Activated gamma-delta T cell (primary cell): ENCODE measurements around the gene TLK1.
"Not testable (repeated sequence)": the region's sequence is repeated elsewhere in the genome, so short reads cannot be mapped to it uniquely, and the experiment has no call there.

ENCODE experiments used
- DNase-seq: peaks from one replicate; lab custom pipeline; 2025; lab: John Stamatoyannopoulos, UW

Gene TLK1

DNA sequence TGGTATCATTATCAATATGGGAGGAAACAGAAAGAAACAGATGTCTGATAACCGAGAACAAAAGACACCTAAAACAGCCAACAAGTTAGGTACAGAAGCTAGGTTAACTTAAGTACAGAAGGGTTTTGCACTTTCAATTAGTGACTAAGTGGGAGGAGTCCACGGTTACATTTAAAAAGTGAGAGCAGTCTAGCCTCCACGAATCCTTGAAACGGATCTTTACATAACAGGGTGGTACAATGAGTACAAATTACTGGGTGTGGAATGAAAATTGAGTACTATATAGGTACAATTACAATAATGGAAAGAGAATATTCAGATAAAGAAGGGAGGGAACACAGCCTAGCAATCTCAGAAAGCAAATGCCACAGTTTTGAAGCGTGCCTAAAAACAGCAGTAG, 76.6 kb downstream of the TLK1 start:
- no peak for DNase-seq

DNA sequence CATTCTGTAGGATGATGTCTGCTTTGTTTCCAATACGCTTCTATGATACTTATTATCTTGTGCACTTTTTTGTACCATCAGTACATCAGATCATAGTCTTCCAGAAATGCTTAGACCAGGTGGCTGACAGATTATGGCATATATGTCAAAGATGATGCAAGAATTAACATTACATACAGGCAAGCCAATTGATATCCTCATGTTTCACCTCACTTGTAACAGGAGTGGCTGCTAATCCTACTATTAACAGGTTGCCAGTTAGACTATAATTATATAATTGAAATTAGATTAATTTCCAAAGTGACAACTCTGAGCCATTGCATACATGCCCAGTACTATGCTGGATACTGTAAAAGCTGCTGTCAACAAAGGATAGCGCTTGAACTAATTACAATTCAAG, 77.2 kb downstream of the TLK1 start:
- DNase-seq, result no peak

DNA sequence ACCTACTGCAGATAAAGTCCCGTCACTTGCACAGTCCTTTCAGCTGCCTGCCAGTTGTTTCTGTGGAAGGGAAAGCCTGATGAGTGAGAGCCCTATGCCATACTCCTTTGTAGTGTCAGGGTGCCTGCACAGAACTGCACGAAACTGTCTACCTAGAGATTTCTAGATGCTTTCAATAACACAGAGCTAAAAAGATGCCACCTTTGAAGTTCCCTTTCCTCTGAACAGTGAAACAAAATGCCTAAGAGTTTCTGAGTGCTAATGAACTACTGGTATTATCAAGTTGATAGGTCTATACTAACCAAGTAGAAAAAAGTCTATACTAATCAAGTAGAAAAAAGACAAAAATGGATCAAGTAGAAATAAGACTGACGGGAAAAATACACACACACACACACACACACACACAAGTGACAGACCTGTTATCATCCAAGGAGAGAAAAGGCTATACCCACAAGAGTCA, 79.0 kb downstream of the TLK1 start:
- DNase-seq, result no peak

DNA sequence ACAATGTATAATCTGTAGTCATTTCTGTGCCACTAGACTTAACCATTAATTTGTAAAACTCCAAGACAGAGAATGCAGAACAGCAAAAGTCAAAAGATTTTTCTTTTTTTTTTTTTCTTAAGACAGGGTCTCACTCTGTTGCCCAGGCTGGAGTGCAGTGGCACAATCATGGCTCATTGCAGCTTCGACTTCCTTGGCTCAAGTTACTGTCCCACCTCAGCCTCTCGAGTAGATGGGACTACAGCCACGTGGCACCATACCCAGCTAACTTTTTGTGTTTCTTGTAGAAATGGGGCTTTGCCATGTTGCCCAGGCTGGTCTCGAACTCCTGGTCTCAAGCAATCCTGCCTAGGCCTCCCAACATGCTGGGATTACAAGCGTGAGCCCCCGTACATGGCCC, 80.1 kb downstream of the TLK1 start:
- no peak for DNase-seq

DNA sequence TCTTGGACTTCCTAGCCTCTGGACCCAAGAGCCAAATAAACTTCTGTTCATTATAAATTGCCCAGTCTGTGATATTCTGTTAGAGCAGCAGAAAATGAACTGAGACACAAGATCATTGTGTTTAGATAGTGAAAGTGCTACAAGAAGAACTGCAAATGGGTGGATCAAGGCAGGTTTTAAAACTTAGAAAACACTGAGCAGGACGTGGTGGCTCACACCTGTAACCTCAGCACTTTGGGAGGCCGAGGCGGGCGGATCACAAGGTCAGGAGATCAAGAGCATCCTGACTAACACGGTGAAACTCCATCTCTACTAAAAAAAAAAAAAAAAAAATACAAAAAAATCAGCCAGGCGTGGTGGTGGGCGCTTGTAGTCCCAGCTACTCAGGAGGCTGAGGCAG, 84.3 kb downstream of the TLK1 start:
- DNase-seq, result not testable (repeated sequence)

DNA sequence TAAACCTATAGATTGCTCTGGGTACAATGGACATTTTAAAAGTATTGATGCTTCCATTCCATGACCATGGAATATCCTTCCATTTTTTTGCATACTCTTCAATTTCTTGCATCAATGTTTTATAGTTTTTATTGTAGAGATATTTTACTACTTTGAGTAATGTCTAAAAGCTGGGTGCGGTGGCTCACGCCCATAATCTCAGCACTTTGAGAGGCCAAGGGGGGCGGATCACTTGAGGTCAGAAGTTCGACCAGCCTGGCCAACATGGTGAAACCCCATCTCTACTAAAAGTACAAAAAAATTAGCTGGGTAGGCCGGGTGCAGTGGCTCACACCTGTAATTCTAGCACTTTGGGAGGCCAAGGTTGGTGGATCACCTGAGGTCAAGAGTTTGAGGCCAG, 88.5 kb downstream of the TLK1 start:
- no peak for DNase-seq

DNA sequence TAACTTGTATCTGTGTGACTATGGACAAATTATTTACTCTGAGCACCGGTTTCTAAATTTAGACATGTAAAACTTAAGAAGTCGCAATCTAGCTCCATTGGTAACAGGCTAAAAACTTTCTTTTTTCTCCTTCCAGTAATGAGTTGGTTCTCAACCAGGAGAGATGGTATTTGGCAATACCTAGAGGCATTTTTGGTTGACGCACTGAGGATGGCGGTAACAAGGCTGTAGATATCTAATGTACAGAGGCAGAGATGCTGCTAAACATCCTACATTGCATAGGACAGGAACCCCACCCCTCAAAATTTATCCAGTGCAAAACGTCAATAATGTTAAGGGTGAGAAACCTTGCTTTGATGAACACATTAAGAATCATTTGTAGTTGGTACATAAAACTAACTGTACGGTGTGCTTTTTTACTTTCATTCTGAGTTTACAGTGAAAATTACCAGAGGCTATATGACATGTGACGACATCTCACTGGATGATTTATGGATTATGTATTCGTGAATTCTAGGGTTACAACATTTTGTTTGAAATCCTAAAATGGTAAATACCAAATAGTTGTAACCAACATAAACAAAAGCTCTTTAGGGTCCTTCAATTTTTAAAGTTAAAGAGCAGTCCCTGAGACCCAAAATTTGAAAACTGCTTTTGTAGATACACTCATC, 91.3 kb downstream of the TLK1 start:
- no peak for DNase-seq

DNA sequence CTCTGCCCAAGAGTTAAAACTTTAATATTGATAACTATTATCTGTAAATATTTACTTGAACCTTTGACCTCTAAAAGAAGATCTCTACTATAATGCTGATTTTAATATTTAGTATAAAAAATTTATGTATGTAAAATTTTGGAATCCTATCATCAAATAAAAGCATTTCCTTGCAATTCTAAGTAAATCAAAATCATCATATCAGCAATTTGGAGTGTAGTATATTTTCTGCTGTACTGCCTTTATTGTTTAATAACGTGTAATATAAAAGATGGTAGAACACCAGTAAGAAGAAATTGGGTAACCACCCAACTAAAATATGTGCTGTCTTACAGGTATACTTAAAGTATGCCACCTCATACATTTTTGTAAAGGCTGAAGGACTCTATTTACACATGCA, 94.6 kb downstream of the TLK1 start:
- no peak for DNase-seq

DNA sequence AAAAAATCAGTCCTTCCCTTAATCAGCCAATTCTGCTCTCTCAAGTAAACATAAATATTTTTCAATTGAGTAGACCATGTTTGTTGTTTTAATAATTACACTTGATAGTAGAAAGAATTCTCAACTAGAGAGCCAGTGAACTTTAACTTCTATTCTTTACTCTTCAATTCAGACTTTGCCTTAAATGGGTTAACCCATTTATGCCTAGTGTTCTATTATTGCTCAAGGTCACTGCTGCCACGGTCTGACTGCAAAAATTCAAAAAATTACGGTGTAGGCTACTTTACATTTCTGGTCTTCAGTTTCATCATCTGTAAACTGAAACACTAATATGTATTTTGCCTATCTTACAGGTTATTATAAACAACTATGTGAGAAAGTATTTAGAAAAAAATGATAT, 103.1 kb downstream of the TLK1 start:
- no peak for DNase-seq

DNA sequence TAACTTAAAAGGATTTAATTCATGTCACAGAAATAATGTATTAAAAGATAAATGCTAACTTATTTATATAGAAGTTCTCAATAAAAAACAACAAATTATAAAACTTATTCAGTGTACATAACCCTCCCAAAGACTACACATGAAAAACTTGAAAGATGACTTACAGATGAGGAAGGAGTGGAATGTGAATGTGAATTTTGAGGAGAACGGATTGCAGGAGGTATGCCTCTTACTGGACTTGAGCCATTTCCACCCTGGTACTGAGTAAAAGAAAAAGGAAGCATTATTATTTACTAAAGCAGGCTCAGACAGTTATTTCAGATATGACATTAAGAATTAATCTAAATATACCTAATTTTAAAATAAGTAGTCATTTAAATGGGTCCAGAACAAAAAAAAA, 104.4 kb downstream of the TLK1 start:
- no peak for DNase-seq

DNA sequence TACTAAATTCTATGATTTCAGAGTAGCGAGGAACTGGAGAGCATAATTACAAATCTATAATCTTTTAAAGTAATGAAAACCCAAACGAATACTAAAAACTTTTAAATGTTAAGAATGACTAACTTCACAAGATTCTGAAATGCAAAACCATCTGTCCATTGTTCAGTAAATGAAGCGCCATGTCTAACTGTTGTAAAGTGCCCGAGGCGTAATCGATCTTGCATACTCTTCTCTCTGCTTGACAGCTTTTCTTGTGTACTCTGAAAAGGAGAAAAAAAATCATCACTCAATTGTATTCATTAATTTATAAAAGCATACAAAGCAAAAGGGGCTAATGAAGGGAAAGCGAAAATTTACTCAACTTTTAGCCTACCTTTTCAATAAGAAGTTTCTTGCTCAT, 111.0 kb downstream of the TLK1 start:
- no peak for DNase-seq

DNA sequence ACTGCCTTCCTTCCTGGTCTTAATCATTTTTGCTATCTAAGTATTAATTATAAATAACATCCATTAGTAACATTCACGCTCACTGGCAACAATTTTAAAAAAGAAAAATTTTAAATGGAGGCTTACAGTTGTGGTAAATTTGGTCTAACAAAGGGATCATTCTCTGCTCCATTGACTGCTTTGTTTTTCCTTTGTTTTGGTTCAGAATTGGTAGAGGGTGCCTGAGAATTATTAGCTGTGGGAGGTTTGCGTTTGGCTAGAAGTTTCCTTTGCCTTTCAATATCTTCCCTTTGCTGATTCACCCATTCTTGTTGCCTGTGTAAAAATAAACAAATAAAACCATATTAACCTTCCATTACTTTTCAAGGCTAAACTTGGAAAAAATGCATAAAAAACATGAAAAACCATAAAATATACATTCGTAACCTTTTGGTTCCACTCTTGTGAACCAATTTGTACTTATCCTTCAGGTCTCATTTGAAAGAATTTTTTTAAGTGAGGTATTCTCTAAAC, 114.6 kb downstream of the TLK1 start:
- DNase-seq, result no peak

DNA sequence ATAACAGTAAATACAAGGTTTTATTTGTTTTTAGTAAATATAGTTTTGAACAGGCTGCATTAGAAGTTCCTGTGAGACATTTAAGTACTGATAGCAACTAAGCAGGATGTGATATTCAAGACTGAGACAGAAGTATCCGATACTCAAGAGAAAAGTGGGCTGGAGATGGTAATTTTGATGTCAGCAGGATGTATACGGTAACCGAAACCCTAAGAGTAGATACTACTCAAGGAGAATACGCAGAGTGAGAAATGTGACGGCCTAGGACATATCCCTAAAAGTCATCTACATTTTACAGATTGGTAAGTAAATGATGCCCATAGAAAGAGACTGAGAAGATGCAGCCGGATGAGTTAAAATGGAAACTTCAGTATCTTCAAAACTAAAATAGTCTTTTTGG, 116.3 kb downstream of the TLK1 start:
- DNase-seq, result no peak

DNA sequence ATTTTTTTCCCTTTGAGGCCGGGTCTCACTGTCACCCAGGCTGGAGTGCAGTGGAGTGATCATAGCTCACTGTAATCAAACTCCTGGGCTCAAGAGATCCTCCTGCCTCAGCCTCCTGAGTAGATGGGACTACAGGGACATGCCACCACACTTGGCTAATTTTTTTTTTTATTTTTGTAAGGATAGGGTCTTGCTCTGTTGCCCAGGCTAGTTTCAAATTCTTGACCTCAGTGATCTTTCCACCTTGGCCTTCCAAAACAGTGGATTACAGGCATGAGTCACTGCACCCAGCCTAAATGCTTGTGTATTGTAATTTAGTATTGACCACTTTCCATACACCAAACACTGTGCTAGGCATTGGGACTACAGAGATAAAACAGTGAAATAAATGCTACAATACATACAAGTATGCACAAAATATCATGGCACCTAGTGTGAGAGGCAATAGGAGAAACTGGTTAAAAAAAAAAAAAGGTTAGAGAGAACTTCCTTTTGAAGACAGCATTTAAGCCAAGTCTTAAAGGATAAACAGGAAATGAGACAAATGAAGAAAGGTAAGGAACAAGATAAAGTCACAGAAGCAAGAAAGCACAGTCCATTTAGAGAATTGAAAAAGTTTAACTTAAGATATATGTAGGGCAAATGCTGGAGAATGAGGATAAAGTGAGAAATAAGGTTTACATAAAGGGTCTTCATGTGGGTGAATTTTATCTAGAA, 118.3 kb downstream of the TLK1 start:
- no peak for DNase-seq

DNA sequence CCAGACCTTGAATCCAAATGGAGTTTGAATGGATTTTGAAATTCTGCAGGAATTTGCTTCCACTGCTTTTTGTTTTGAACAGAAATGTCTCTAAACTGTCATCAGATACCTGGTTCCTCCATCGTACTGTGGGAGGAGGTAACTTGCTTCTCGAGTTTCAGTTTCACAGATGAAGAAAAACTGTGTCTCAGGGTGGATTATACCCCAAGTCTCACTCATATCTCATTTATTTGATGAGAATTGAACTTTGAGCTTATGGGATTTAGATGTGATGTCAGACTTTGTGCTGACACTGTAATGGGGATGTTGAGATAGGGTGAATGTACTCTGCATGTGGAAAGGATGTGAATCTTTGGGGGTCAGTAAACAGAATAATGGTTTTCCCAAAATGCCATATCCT, 124.2 kb downstream of the TLK1 start:
- DNase-seq, result no peak

DNA sequence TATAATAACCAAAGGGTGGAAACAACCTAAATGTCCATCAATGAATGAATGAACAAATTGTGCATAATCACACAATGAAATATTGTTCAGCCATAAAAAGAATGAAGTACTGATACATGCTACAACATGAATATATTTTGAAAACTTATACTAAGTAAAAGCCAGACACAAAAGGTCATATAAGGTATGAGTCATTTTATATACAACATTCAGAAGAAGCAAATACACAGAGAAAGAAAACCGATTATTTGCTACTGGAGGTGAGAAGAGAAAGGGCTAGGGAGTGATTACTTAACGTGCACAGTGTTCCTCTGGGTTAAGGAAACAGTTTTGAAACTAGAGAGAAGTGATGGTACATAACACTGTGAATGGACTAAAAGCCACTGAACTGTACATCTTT, 126.4 kb downstream of the TLK1 start:
- DNase-seq, result no peak

DNA sequence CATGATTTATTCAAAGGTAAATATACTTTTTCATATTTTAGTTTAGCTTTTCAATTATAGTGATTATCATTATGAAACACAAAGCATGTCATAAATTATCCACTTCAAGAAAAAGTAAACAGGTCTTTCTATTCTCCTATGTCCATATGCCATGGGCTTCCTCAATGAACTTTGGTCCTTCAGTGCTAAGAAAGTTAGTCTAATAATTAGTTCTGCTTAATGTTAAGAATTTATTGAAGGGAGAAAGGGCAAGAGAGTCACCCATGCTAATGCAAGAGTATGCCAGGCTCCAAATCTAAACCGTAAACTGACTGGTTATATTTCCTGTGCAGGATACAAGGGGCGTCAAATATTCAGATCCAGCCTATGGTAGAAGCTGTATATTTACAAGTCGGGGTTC, 135.5 kb downstream of the TLK1 start:
- no peak for DNase-seq

DNA sequence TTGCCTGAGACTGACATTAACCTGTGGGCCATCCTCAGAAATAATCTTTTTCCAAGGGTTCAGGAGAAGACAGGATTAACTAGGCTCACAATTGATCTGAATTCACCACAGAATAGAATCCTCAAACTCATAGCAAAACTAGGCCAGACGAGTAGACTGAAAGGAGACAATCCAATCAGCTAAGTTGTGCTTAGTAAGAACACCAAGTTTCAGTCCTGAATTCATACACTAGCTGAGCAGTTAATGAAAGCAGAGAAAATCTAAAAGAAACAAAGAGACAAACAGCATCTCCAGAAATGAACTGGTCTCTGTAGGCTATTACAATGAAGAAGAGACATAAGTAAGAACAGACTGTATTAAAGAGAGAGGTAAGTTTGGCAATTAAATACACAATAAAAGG, 142.2 kb downstream of the TLK1 start:
- no peak for DNase-seq

DNA sequence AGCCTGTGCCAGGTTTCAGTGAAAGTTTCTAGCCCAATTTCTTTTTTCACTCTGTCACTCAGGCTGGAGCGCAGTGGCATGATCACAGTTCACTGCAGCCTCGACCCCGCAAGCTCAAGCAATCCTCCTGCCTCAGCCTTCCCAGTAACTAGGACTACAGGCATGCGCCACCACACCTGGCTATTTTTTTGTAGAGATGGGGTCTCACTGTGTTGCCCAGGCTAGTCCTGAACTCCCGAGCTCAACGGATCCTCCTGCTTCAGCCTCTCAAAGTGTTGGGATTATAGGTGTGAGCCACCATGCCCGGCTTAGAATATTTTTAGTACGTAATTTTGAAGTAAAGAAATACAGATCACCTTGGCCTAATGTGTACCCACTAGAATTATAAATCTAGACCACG, 144.6 kb downstream of the TLK1 start:
- no peak for DNase-seq

DNA sequence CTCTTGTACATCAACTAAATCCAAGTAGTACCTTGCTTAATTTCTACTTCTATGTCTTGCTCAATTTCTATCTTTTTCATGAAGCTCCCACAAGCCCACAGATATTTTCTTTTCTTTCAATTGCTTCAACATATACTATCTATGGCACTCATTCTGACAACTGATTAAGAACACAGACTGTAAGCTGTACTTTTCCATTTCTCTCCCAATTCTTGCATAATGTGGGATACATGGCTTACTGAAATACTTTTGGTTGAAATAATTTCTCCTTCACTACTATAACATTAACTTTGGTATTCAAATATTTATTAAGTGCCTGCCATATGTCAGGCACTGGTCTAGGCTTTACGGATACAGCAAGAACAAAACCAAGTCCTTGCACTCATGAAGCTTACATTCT, 146.8 kb downstream of the TLK1 start:
- DNase-seq, result no peak

DNA sequence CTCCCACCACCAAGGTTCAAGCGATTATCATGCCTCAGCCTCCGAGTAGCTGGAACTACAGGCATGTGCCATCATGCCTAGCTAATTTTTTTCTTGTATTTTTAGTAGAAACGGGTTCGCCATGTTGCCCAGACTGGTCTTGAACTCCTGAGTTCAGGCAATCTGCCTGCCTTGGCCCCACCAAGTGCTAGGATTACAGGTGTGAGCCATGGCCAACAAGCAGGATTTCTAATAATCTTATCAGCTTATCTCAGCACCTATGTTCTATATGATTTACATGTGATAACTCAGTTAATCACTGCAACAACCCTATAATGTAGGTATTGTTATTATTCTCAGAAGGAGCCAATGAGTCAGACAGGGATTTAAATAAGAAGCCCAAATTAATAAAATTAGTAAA, 151.3 kb downstream of the TLK1 start:
- no peak for DNase-seq

DNA sequence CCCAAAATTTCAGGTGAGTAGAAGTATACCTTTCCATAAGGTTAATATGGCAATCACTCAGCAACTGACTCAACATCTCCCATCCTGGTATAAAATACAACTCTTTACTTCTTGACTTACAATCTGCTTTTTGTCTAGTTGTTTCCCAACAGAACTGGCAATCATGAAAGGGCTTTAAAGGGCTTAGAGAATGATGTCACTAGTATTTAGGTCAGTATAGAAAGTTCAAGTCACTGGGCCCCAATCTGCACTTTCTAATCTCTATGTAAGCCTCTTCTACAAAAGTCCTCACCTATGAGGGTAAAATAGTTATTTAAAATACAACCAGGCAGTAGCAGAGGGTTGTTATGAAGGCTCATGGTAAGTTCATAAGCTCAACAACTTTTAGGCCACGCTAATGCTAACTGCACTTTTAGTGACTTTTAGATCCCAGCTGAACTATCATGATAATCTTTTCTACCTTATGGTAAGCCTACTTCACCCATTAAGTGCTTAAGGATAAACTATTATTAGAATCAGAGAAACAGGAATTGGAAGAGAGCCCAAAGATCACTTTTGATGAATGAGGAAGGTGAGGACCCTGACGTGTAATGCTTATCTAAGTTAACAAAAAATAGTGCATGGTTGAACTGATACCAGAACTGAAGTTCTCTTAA, 152.0 kb downstream of the TLK1 start:
- DNase-seq, result no peak

DNA sequence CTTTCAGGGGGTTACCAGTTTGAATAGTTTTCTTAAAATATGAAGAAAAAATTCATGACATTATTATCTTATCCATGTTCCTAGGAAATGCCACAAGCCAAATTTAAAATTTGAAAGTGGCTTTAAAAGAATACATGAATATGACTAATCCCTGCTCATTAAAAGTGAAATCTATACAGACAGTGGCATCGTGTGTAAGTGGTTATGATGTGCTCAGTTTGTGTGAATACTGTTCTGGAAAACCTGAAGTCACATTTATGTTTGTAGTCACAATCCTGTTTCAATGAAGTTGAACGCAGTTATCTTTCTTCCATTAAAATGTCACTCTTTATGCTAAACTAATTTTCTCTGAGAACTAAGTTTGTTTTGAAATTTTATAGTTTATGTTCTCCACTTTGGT, 155.9 kb downstream of the TLK1 start:
- DNase-seq, result no peak
